ENCODE results near the gene PRRT2.

Gene PRRT2

DNA sequence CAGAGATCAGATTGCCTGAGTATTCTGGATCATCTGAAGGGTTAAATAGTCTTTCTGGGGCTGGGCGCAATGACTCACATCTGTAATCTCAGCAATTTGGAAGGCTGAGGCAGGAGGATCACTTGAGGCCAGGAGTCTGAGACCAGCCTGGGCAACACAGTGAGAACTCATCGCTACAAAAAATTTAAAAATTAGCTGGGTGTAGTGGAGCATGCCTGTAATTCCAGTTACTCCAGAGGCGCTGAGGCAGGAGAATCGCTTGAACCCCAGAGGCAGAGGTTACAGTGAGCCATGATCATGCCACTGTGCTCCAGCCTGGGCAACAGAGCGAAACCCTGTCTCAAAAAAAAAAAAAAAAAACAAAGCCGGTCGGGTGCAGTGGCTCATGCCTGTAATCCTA, 23.9 kb downstream of the PRRT2 start:
- no peak for DNase-seq

DNA sequence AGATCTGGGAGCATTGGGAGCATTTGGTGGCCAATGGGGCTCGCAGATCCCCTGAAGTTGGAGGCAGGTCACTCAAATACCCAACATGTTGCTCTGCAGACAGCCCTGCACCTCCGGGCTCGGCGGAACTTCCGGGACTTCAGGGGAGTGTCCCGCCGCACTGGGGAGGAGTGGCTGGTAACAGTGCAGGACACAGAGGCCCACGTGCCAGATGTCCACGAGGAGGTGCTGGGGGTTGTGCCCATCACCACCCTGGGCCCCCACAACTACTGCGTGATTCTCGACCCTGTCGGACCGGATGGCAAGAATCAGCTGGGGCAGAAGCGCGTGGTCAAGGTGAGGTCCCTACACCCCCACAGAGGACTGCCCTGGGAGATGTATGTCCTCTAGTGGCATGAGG, 24.6 kb downstream of the PRRT2 start:
- no peak for DNase-seq

DNA sequence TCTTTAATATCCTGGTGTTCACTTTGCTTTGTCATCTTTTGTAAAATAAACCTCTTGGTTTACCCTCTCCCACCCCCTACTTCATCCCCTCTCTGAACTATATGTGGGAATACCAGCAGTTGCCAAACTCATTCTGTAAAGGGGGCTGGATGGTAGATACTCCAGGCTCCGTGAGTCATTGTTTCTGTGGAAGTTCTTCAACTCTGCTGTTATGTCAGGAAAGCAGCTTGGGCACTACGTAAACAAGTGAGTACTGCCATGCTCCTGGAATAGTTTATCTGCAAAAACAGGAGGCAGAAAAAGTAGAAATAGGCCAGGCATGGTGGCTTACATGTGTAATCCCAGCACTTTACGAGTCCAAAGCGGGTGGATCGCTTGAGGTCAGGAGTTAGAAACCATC, 25.8 kb downstream of the PRRT2 start:
- no peak for DNase-seq

DNA sequence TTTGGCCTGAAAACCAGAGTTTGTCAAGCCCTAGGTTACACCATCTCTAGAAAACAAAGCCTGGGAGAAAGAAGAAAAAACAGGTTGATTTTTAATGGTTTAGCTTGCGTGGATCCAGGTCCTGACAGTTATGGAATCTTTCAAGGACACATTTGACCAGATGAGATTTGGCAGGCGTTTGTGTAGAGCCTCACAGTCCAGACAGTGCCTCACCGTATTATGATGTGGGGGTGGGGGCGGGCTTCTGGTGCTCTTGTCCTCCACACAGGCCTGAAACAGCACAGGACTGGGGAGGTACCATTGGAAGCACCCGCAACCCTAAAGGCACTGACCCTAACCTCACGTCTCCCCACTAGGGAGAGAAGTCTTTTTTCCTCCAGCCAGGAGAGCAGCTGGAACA, 27.8 kb downstream of the PRRT2 start:
- no peak for DNase-seq

DNA sequence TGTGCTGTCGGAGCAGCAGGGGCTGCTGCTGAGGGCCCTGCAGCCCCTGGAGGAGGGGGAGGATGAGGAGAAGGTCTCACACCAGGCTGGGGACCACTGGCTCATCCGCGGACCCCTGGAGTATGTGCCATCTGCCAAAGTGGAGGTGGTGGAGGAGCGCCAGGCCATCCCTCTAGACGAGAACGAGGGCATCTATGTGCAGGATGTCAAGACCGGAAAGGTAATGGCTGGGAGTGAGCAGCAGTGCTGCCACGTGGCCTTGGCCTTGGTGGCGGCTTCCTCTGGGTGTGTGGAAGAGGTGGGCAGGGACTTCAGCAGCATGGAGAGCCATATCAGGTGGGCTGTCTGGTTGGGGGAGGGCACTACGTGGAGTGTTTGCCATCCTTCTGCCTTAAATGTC, 28.2 kb downstream of the PRRT2 start:
- no peak for DNase-seq

DNA sequence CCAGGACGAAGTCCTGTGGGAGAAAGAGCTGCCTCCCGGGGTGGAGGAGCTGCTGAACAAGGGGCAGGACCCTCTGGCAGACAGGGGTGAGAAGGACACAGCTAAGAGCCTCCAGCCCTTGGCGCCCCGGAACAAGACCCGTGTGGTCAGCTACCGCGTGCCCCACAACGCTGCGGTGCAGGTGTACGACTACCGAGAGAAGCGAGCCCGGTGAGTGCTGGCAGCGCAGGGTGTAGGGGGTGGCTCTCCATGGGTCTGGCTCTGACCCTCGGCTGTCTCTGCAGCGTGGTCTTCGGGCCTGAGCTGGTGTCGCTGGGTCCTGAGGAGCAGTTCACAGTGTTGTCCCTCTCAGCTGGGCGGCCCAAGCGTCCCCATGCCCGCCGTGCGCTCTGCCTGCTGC, 29.6 kb downstream of the PRRT2 start:
- no peak for DNase-seq

DNA sequence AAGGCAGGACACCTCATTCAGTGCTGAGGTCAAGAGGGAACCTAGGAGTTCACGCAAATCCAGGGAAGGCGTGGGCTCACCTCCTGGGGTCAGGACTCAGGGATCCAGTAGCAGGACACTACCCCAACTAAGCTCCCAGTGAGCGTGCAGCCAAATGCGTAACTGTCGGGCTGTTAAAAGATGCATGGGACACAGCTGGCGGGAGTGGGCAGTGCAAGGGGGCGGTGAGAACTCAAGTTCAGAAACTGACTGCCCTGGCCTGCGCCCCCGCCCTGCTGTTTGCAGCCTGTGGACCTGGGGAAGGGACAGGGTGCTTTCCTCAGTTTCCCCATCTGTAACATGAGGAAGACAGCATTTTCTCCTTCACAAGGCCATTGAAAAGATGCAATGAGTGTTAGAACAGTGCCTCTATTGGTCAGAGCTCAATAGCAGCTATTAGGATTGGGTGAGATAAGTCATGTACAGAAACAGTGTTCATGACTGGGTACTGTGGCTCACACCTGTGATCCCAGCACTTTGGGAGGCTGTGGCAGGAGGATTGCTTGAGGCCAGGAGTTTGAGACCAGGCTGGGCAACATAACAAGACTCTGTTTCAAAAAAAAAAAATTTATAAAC, 30.8 kb downstream of the PRRT2 start:
- no peak for DNase-seq

DNA sequence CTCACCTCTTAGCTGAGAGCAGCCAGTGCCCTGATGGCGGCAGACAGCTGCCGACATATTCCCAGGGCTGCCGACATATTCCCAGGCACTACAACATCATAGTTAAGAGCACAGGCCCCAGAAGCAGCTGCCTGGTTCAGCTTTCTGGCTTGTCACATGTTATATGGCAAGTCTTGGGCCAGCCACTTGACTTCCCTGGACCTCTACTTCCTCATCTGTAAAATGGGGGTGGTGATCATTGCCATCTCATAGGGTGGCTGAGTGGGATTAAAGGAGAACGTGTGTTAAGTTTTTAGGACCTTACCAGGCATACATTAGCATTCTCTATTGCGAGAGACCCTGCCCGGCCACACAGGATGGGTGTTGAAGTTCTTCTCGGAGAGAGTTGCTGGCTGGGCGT, 31.9 kb downstream of the PRRT2 start:
- DNase-seq = no peak

DNA sequence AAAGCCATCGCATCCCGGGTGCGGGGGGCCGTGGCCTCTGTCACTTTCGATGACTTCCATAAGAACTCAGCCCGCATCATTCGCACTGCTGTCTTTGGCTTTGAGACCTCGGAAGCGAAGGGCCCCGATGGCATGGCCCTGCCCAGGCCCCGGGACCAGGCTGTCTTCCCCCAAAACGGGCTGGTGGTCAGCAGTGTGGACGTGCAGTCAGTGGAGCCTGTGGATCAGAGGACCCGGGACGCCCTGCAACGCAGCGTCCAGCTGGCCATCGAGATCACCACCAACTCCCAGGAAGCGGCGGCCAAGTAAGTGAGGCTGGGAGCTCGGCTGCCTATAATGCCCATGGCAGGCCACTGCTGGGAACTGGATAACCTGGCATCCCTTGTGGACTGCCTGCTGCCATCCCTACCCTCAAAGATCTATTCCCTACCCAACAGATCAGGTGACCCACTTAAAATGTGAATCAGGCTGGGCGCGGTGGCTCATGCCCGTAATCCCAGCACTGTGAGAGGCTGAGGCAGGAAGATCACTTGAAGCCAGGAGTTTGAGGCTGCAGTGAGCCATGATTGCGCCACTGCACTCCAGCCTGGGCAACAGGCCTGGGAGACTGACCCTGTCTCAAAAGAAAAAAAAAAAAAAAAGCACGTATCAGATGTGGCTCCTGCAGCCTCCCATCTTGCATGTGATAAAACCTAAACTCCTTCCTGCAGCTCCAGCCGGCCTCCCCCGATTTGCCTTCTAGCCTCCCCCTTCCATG, 32.8 kb downstream of the PRRT2 start:
- DNase-seq = no peak

DNA sequence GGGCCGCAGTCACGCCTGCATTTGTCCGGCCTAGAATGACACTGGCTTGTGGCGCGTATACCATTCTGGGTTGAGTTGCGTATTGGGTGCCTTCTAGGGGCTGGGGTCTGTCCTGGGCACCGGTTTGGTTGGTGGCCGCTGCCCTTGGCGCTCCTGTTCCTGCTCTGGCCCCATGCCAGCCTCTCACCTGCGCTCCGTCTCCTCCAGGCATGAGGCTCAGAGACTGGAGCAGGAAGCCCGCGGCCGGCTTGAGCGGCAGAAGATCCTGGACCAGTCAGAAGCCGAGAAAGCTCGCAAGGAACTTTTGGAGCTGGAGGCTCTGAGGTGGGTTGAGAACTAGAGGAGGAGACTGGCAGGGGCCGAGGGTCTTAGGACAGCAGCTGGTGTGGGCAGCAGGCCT, 33.7 kb downstream of the PRRT2 start:
- DNase-seq = no peak

DNA sequence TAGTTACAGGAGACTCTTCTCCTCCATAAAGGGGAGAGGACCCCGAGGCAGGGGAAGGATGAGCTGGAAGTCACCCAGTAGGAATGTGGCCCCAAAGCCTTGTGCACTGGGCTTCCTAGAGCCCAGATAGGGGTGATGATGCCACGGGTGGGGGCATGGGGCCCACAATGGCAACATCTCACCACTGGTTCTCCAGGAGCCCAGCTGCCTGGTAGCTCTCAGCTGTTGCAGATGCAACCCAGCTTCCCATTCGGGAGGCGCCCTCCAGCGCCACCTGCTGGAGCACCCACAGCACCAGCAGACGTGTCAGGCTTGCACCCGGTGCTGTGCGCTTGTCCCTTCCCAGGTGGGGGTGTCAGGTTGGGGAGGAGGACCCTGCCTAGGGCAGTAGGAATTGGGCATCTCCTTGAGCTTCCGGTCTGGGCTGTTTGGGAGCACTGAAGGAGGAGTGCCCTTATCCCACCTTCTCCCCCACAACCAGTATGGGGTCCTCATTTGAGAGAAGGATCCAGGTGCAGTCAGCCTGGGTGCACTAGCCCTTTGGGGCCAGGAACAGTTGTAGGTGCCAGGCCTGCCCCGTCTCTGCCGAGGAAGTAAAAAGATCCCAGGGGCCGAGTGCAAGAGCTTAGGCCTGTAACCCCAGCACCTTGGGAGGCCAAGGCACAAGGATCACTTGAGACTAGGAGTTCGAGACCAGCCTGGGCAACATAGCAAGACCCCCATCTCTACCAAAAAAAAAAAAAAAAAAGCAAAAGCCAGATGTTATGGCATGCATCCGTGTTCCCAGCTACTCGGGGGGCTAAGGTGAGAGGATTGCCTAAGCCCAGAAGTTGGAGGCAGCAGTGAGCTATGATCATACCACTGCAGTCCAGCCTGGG, 36.7 kb downstream of the PRRT2 start:
- DNase-seq = peak; percentile 63

DNA sequence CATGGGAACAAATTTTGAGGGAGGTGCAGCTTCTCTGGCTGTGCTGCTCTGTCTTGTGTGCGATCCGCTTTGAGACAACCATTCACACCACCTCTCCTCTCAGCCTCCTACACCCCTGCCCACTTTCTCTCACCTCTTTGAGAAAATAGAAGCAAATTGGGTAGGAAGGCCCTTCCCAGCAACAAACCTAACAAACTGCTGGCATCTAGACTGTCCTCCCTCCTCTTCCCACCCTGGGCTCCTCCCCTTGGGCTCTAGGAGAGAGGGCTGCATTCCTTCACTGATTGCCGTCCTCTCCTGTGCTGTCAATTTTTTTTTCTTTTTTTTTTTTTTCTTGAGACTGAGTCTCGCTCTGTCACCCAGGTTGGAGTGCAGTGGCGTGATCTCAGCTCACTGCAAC, 37.5 kb downstream of the PRRT2 start:
- DNase-seq = no peak

DNA sequence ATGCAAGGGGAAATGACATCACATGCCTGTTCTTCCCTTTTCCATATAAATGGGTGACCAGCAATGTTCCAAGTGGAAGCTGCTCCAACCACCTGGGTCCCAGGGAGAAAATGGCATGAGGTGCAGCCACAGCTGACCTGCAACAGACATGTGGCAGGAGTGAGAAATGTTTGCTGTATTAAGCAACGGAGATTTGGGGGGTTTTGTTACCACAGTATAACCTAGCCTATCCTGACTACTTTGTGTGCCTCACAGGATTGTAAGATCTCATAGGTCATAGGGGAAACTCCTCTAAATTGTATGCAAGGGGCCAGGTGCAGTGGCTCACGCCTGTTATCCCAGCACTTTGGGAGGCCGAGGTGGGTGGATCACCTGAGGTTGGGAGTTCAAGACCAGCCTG, 39.0 kb downstream of the PRRT2 start:
- no peak for DNase-seq

DNA sequence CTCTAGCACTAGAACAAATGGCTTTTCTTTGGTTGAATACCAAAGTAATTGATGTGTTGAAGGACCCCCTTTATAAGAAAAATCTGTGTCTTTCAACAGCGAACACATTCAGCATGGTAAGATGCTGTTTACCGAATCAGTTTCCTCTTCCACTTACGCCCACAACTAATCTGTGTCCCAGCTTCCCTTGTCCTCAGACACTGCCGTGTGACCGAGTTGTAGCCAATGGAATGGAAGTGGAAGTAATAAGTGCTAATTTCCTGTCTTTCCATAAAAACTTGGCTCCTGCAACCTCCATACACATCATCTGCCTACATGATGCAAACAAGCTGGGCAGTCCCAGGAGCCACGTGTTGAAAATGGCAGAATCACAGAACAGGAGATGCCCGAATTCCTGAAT, 40.7 kb downstream of the PRRT2 start:
- DNase-seq = peak; percentile 71

DNA sequence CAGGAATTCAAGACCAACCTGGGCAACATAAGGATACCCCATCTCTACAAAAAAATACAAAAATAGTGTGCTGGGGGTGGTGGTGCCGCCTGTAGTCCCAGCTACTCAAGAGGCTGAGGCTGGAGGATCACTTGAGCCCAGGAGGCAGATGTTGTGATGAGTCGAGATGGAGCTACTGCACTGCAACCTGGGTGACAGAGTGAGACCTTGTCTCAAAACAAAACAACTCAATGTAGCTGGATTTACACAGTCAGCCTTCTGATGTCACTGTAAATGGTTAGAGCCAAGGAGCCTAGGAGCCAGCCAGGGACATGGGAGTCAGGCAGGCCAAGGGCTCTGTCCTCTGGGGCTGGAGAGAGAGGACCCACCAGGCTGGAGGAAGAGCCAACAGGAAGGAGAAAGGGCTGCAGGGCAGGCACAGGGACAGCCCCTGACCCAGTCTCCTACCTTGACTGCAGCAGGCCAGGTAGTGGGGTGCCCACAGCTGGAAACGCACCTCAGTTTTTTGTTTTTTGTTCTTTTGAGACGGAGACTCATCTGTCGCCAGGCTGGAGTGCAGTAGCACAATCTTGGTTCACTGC, 42.6 kb downstream of the PRRT2 start:
- DNase-seq = no peak

DNA sequence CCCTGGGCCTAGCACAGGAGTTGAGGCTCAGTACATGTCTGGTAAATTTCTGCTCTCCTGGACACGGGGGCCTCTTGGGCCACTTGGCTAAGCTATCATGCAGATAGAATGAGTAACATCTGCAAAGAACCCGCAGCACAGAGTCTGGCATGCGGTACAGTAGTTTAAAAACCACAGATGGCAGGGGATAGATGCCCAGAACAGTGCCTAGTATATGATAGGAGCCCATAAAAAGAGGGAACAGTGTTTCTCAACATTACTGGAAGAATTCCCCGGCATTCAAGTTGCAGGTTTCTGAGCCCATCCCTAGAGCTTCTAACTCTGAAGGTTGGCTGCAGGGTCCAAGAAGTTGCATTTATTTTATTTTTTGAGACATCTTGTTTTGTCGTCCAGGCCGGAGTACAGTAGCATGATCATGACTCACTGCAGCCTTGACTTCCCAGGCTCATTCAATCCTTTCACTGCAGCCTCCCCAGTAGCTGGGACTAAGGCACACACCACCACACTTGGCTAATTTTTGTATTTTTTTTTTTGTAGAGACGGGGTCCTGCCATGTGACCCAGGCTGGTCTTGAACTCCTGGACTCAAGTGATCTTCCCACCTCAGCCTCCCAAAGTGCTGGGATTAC, 45.3 kb downstream of the PRRT2 start:
- DNase-seq = peak; percentile 34

DNA sequence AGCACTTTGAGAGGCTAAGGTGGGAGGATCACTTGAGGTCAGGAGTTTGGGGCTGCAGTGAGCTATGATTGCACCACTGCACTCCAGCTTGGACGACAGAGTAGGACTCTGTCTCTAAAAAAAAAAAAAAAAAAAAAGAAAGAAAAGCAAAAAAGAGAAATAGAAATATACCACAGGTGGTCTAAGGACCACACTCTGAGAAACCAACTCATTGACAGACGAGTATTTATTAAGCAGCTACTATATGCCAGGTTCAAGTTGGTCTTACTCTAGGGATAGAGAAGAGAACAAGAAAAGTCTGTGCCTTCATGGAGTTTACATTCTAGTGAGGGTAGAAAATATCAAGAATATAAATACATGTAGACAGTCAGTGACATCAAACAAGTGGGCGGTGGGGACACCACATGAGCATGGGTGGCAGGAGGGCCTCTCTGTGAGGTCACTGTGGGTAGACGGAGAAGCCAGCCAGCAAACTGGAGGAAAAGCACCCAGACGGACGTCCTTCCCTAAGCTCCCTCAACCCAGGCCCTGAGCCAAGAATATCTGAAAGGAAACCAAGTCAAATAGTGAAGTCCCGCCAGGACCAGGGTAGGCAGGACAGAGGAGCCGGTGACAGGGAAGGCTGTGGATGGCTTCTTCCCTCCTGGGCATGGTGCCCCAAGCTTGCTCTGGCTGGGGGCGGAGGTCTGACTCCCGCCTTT, 46.3 kb downstream of the PRRT2 start:
- DNase-seq = no peak

DNA sequence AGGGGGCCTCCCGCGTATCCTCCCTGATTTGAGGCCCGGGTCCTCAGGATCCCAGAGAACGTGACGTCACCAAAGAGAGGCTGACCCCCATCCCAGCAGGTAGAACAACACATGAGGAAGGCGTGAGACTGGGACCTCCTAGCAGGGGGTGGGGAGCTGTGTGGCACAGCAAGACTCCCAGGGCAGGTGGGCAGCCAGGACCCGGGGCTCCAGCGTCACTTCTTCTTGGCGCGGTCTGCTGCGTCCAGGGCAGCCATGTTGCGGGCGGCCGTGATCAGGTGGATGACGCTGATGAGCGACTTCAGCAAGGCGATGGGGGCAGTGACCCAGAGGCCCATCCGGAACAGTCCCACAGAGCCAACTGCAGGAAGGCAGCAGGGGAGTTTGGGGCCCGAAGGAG, 47.0 kb downstream of the PRRT2 start:
- no peak for DNase-seq

DNA sequence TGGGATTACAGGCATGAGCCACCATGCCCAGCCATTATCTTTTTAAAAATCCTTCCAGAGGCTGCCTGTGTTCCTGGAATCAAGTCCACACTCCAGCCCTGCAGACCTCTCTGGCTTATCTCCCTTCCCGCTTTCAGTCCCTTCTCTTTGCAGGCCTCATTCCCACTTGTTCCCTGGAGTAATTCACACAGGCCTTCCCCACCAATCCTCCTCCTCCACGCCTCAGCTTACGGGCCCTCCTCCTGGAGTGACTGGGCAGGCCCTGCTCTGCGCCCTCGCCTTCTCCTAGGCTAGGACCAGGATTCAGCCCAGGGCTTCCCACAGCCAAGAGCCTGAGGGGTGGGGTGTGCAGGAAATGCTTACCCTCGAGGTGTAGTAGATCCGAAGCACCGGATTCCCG, 48.2 kb downstream of the PRRT2 start:
- DNase-seq = no peak

DNA sequence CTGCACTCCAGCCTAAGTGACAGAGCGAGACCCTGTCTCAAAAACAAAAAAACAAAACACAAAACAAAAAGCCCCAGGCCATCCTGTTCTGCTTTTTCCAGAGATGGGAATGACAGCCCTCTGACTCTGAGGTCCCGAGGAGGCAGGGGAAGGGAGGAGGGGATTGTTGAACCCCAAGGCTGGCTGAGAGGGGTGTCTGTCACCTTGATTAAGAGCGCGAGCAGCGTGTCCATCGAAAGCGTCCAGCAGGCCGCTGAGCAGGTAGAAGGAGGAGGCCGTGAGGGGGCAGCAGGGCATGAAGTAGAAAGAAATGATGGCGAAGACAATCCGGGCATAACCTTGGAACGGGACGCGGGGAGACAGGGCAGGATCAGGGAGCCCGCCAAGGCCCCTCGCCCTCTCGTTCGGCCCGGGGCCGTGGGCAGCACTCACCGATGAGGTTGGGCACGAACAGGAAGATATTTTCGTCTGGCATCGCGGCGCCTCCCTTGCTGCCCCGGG, 50.4 kb downstream of the PRRT2 start:
- peak; percentile 28 for DNase-seq

DNA sequence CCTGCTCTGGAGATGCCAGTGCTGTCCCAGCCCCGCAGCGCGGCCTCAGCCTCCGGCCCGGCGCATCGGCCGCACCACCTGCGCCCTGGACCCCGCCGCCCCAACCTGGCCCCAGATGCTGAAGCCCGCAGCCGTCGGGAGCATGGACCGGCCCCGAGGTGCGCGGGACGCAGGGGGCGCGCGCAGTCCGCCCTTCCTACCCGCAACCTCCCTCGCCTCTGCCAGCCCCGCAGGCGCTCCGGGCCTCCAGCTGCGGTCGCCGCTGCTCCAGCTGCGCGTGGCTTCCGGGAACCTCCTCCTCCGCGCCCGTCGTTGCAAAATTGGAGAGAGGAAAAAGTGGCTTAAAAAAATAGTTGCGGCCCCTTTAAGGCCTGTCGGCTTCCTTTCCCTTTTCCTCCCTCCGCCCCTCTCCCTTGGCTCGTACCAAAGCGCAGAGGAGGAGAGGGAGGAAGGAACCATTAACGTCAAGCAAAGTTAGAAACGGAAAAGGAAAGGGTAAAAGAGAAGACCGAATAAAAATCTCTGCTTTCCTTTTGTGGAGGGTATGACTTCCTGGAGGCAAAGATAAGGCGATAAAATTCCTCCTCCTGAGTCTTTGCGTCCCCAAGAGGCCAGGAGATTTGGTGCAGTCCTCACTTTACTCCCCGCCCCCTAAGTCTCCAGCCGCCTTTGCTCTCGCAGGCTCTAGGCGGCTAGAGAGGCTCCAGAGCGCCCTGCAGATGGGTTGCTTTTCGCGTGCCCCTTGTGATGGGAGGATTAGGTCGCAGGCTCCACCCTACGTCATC, 51.1 kb downstream of the PRRT2 start, which contains the start of gene CDIPT:
Gene CDIPT (minus strand): TSS at position 343 of the 785 bp plus-strand sequence. CDS start 369 bp downstream, outside the sequence.
- peak; percentile 98 for DNase-seq
